HepG2 (cell line): ENCODE measurements around the gene KLHL21. TPM values are rescaled to one million over a fixed set of nuclear protein-coding genes. Genes with fewer than 3 reads are reported as not detected.
A peak's percentile ranks its signal among the peaks of the same experiment; 100 is the strongest.

Source experiments
- FOXK1 ChIP-seq: sonication (generic); formaldehyde crosslinking; IDR thresholded peaks from 2 replicates; pipeline ENCODE4 v1.4.0; 2020; ENCODE audit warnings: low read depth, missing genetic modification reagents, borderline replicate concordance
- GABPA ChIP-seq, 2 experiments: IDR thresholded peaks; 2 replicates each; pipeline ENCODE4 v1.6.1; 2011 to 2016; ENCODE audit warnings: low read depth in 2 of 2, low read length in 1 of 2, missing biosample characterization in 1 of 2, missing genetic modification characterization in 1 of 2
- GATAD1 ChIP-seq: IDR thresholded peaks from 2 replicates; pipeline ENCODE4 v1.6.1; 2016; ENCODE audit warnings: missing genetic modification reagents, missing compliant biosample characterization
- IRF2 ChIP-seq: IDR thresholded peaks from 2 replicates; pipeline ENCODE4 v1.6.1; 2018; ENCODE audit warnings: missing genetic modification reagents, missing compliant biosample characterization
- JDP2 ChIP-seq: sonication (generic); formaldehyde crosslinking; IDR thresholded peaks from 2 replicates; pipeline ENCODE4 v1.8.1; 2022; ENCODE audit warnings: missing genetic modification reagents, borderline replicate concordance
- MLLT10 ChIP-seq: sonication (generic); formaldehyde crosslinking; IDR thresholded peaks from 2 replicates; pipeline ENCODE4 v1.4.0; 2020; ENCODE audit warnings: missing genetic modification reagents
- NFE2L1 ChIP-seq: sonication (generic); formaldehyde crosslinking; IDR thresholded peaks from 2 replicates; pipeline ENCODE4 v1.4.0; 2020; ENCODE audit warnings: missing genetic modification reagents, mild to moderate bottlenecking, borderline replicate concordance
- NFRKB ChIP-seq: fragments of 450-650 bp; IDR thresholded peaks from 2 replicates; pipeline ENCODE4 v1.6.1; 2017
- NPAS2 ChIP-seq: sonication (generic); formaldehyde crosslinking; IDR thresholded peaks from 2 replicates; pipeline ENCODE4 v1.8.0; 2022; ENCODE audit warnings: mild to moderate bottlenecking, missing genetic modification reagents, borderline replicate concordance
- NR0B2 ChIP-seq: sonication (generic); formaldehyde crosslinking; IDR thresholded peaks from 2 replicates; pipeline ENCODE4 v1.4.0; 2020; ENCODE audit warnings: mild to moderate bottlenecking, missing genetic modification reagents
- NR2F6 ChIP-seq, 2 experiments: IDR thresholded peaks; 2 replicates each; pipeline ENCODE4 v1.6.1; 2016; ENCODE audit warnings: antibody characterized with exemption in 1 of 2, mild to moderate bottlenecking in 1 of 2
- SOX6 ChIP-seq, 2 experiments: fragments of 450-650 bp in 1 of 2; sonication (generic) in 1 of 2; formaldehyde crosslinking in 1 of 2; IDR thresholded peaks; 2 replicates each; pipeline versions ENCODE4 v1.4.0 to v1.6.1; 2017 to 2020; ENCODE audit warnings: antibody characterized with exemption in 1 of 2, mild to moderate bottlenecking in 1 of 2, missing genetic modification reagents in 1 of 2
- SPEN ChIP-seq: sonication (generic); formaldehyde crosslinking; IDR thresholded peaks from 2 replicates; pipeline ENCODE4 v1.5.1; 2020; ENCODE audit warnings: low read depth, mild to moderate bottlenecking, missing genetic modification reagents
- ZC3H13 ChIP-seq: sonication (generic); formaldehyde crosslinking; IDR thresholded peaks from 2 replicates; pipeline ENCODE4 v1.8.1; 2023; ENCODE audit warnings: mild to moderate bottlenecking, missing genetic modification reagents, moderate library complexity
- ZNF251 ChIP-seq: sonication (generic); formaldehyde crosslinking; IDR thresholded peaks from 2 replicates; pipeline ENCODE4 v1.9.0; 2021; ENCODE audit warnings: mild to moderate bottlenecking, missing genetic modification reagents
- ZNF260 ChIP-seq: sonication (generic); formaldehyde crosslinking; IDR thresholded peaks from 2 replicates; pipeline ENCODE4 v1.4.0; 2020; ENCODE audit warnings: missing genetic modification reagents, low read depth, mild to moderate bottlenecking, borderline replicate concordance
- ZNF33B ChIP-seq: sonication (generic); formaldehyde crosslinking; IDR thresholded peaks from 2 replicates; pipeline ENCODE4 v1.5.1; 2020; ENCODE audit warnings: mild to moderate bottlenecking, missing genetic modification reagents
- ZNF557 ChIP-seq: sonication (generic); formaldehyde crosslinking; IDR thresholded peaks from 2 replicates; pipeline ENCODE4 v1.4.0; 2020; ENCODE audit warnings: missing genetic modification reagents
- polyA plus RNA-seq, 8 experiments: library from polyadenylated mRNA; depleted of rRNA in 3 of 8; stranded (reverse) in 7 of 8; unstranded in 1 of 8; fragments of >200 nt; fragmentation: Illumina TruSeq in 4 of 8; extraction: Trizol in 4 of 8; gene quantifications; 2 replicates each; pipeline versions ENCODE4 v1.2.1 to v1.2.3, GENCODE V29; 2011 to 2016; ENCODE audit warnings: low read depth in 4 of 8, missing spikeins in 1 of 8, mixed read lengths in 1 of 8; ENCODE audit not compliant: insufficient read depth in 1 of 8
- total RNA-seq, 5 experiments: library from RNA; depleted of rRNA; stranded (reverse); fragments of >200 nt; fragmentation: Illumina TruSeq; extraction: Trizol; gene quantifications; 2 replicates each; pipeline ENCODE4 v1.2.3, GENCODE V29; 2016; ENCODE audit warnings: low read depth in 1 of 5
- TF ChIP-seq, protein P1 (sequence below): sonication (generic); formaldehyde crosslinking; IDR thresholded peaks from 2 replicates; pipeline ENCODE4 v1.5.0; 2020; ENCODE audit warnings: mild to moderate bottlenecking, missing genetic modification reagents, borderline replicate concordance
- TF ChIP-seq, protein P2 (sequence below): sonication (generic); formaldehyde crosslinking; IDR thresholded peaks from 2 replicates; pipeline ENCODE4 v1.4.0; 2020; ENCODE audit warnings: low read depth, mild to moderate bottlenecking, missing genetic modification reagents

Gene KLHL21
- total and polyA plus RNA-seq, 2 of the 13 experiments (the other 11 are each of a cell fraction or from before 2014, with no cell fraction given): 14.8 to 25.0 TPM

DNA sequence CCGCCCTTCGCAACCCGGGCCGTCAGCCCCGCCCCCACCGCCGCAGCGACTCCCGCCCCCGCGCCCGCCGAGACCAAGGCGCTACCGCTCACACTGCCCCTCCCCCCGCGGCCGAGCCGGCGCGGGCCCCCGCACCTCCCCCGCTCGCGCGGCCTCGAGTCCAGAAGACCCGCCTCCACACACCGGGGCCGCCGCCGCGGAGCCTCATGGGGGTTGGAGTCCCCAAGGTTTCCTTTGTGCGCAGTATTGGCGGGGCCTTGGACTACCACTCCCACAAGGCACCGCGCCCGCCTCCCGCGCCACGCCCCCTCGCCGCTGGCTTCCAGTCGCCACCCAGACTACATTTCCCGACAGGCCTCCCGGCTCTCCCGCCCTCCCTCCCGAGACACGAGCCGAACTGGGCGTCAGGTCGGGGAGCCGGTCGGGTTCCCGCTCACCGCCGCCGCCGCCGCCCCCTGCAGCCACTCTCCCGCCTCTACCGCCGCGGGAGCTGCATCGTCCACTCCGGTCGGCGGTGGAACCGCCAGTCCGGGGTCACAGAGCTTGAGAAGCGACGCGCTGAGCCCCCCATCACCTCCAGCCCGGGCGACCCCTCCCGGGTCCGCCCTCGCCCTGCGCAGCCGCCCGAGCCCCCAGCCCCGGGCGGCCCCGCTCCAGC lies 10.8 kb upstream of the KLHL21 start, which contains the start of gene PHF13 (continued):
- TF ChIP-seq, protein P1, sequence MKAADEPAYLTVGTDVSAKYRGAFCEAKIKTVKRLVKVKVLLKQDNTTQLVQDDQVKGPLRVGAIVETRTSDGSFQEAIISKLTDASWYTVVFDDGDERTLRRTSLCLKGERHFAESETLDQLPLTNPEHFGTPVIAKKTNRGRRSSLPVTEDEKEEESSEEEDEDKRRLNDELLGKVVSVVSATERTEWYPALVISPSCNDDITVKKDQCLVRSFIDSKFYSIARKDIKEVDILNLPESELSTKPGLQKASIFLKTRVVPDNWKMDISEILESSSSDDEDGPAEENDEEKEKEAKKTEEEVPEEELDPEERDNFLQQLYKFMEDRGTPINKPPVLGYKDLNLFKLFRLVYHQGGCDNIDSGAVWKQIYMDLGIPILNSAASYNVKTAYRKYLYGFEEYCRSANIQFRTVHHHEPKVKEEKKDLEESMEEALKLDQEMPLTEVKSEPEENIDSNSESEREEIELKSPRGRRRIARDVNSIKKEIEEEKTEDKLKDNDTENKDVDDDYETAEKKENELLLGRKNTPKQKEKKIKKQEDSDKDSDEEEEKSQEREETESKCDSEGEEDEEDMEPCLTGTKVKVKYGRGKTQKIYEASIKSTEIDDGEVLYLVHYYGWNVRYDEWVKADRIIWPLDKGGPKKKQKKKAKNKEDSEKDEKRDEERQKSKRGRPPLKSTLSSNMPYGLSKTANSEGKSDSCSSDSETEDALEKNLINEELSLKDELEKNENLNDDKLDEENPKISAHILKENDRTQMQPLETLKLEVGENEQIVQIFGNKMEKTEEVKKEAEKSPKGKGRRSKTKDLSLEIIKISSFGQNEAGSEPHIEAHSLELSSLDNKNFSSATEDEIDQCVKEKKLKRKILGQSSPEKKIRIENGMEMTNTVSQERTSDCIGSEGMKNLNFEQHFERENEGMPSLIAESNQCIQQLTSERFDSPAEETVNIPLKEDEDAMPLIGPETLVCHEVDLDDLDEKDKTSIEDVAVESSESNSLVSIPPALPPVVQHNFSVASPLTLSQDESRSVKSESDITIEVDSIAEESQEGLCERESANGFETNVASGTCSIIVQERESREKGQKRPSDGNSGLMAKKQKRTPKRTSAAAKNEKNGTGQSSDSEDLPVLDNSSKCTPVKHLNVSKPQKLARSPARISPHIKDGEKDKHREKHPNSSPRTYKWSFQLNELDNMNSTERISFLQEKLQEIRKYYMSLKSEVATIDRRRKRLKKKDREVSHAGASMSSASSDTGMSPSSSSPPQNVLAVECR (CRISPR knock-in tag): peak; percentile 82
- TF ChIP-seq ZNF251 (CRISPR knock-in tag) (no peak), JDP2 (CRISPR knock-in tag) (no peak), SOX6 (IDR thresholded peaks at IDR 0.05) (no peak), SOX6 (CRISPR knock-in tag; IDR thresholded peaks at IDR 0.05) (no peak), ZC3H13 (CRISPR knock-in tag) (no peak), FOXK1 (CRISPR knock-in tag) (peak; percentile 82; the same call in 1 of the 2 replicates), NPAS2 (no peak), NFRKB (no peak), GABPA (IDR thresholded peaks at IDR 0.05; ENCODE audit: low read depth, low read length) (peak; percentile 49), GABPA (CRISPR knock-in tag; IDR thresholded peaks at IDR 0.05; ENCODE audit: low read depth) (peak; percentile 84), IRF2 (CRISPR knock-in tag) (peak; percentile 73; the same call in 1 of the 2 replicates), MLLT10 (CRISPR knock-in tag) (no peak), SPEN (CRISPR knock-in tag) (peak; percentile 34; the same call in 1 of the 2 replicates), ZNF557 (CRISPR knock-in tag) (no peak), NR0B2 (CRISPR knock-in tag) (no peak), ZNF33B (CRISPR knock-in tag) (no peak), ZNF260 (CRISPR knock-in tag) (no peak), GATAD1 (peak; percentile 72), NR2F6 (IDR thresholded peaks at IDR 0.05) (no peak), NR2F6 (CRISPR knock-in tag; IDR thresholded peaks at IDR 0.05) (0 out of 2 replicates have a peak, but pooled peaks have one; percentile 37), NFE2L1 (CRISPR knock-in tag) (no peak)
- TF ChIP-seq, protein P2, sequence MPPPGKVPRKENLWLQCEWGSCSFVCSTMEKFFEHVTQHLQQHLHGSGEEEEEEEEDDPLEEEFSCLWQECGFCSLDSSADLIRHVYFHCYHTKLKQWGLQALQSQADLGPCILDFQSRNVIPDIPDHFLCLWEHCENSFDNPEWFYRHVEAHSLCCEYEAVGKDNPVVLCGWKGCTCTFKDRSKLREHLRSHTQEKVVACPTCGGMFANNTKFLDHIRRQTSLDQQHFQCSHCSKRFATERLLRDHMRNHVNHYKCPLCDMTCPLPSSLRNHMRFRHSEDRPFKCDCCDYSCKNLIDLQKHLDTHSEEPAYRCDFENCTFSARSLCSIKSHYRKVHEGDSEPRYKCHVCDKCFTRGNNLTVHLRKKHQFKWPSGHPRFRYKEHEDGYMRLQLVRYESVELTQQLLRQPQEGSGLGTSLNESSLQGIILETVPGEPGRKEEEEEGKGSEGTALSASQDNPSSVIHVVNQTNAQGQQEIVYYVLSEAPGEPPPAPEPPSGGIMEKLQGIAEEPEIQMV: no peak
